ENCODE measurements around the gene BTBD16.

DNA sequence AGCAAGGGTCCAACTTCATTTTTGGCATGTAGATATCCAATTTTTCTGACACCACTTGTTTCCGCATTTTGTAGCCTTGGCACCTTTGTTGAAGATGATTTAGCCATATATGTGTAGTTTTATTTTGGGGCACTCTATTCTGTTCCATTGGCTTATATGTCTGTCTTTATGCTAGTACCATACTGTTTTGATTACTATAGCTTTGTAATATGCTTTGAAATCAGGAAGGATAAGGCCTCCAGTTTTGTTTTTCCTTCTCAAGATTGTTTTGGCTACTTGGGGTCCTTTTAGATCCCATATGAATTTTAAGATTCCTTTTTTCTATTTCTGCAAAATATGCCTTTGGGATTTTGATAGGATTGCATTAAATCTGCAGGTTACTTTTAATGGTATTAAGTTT lies 9.5 kb upstream of the BTBD16 start:
- TF ChIP-seq YY1 (IDR thresholded peaks at IDR 0.05; ENCODE audit: insufficient read depth, insufficient read length) (no peak), ZNF274 (IDR thresholded peaks at IDR 0.05; ENCODE audit: low read depth, low read length) (no peak), SUZ12 (IDR thresholded peaks at IDR 0.05; ENCODE audit: extremely low read depth, insufficient read depth, insufficient read length) (no peak)
